SK-MEL-5 (cell line): ENCODE results near the gene MLANA. TPM values are rescaled to one million over a fixed set of nuclear protein-coding genes. Genes with fewer than 3 reads are reported as not detected.

Experiments used
- DNase-seq: peaks from one replicate; pipeline ENCODE4 v3.0.0-alpha.2; 2016; ENCODE audit warnings: low read depth, low spot score
- in situ Hi-C: cut with HindIII; loops from 2 replicates; pipeline ENCODE4 v1.10.0; 2016; ENCODE audit warnings: low sequenced_read_pairs, high pct_unique_total_duplicates, low pct_unique_long_range_greater_than_20kb
- total RNA-seq: library from RNA; depleted of rRNA; stranded (reverse); fragments of >200 nt; shearing (Covaris generic); gene quantifications from 2 replicates; pipeline ENCODE4 v1.2.3, GENCODE V29; 2014

Gene MLANA
- total RNA-seq, 1 experiment from 2014 or later, result 3,120 TPM

- in situ Hi-C loops, result no loop called here
- peak; percentile 52 for DNase-seq
Observed at GRCh38 chr9:5893591-5894236, 3.0 kb downstream of the MLANA start.

- DNase-seq, result peak; percentile 86
- in situ Hi-C loops, result no loop called here
Observed at GRCh38 chr9:5894237-5894959, 3.7 kb downstream of the MLANA start.

GRCh38 chr9:5895782-5896181 lies 5.1 kb downstream of the MLANA start:
- peak; percentile 99 for DNase-seq
- in situ Hi-C loops, result no loop called here

GRCh38 chr9:5896863-5897262 lies 6.2 kb downstream of the MLANA start:
- in situ Hi-C loops, result no loop called here
- peak; percentile 14 for DNase-seq

- in situ Hi-C loops, result no loop called here
- peak; percentile 59 for DNase-seq
Observed at GRCh38 chr9:5897851-5898250, 7.2 kb downstream of the MLANA start.

GRCh38 chr9:5899292-5899691 lies 8.6 kb downstream of the MLANA start:
- in situ Hi-C loops, result no loop called here
- DNase-seq, result peak; percentile 63

GRCh38 chr9:5900622-5901021 lies 9.9 kb downstream of the MLANA start:
- DNase-seq, result peak; percentile 10
- in situ Hi-C loops, result no loop called here

- in situ Hi-C loops, result no loop called here
- DNase-seq, result no peak
Observed at GRCh38 chr9:5902377-5902776, 11.7 kb downstream of the MLANA start.

GRCh38 chr9:5908918-5909317 lies 18.2 kb downstream of the MLANA start:
- in situ Hi-C loops, result no loop called here
- no peak for DNase-seq

- in situ Hi-C loops, result no loop called here
- DNase-seq, result no peak
Observed at GRCh38 chr9:5909976-5910375, 19.3 kb downstream of the MLANA start.

- DNase-seq, result peak; percentile 68
Observed at GRCh38 chr9:5910413-5911057, 19.8 kb downstream of the MLANA start.

GRCh38 chr9:5915438-5915837 lies 24.7 kb downstream of the MLANA start:
- in situ Hi-C loops, result no loop called here
- no peak for DNase-seq

More at GRCh38 chr9:5910413-5911057, 19.8 kb downstream of the MLANA start:
- in situ Hi-C loops, result no loop called here

- in situ Hi-C loops, result no loop called here
- no peak for DNase-seq
Observed at GRCh38 chr9:5917273-5917672, 26.6 kb downstream of the MLANA start.

- in situ Hi-C loops, result no loop called here
- no peak for DNase-seq
Observed at GRCh38 chr9:5917888-5918287, 27.2 kb downstream of the MLANA start.

GRCh38 chr9:5918460-5918859 lies 27.8 kb downstream of the MLANA start:
- in situ Hi-C loops, result no loop called here
- no peak for DNase-seq

GRCh38 chr9:5920860-5921328 lies 30.2 kb downstream of the MLANA start:
- in situ Hi-C loops, result no loop called here

GRCh38 chr9:5922192-5922591 lies 31.5 kb downstream of the MLANA start:
- DNase-seq, result no peak
- in situ Hi-C loops, result no loop called here

More at GRCh38 chr9:5920860-5921328, 30.2 kb downstream of the MLANA start:
- DNase-seq, result no peak

GRCh38 chr9:5931657-5932056 lies 41.0 kb downstream of the MLANA start:
- in situ Hi-C loops, result no loop called here
- DNase-seq, result no peak

- no peak for DNase-seq
- in situ Hi-C loops, result no loop called here
Observed at GRCh38 chr9:5938449-5938848, 47.8 kb downstream of the MLANA start.
